ENCODE results near the gene AXL. TPM values are rescaled to one million over a fixed set of nuclear protein-coding genes. Genes with fewer than 3 reads are reported as not detected.

Gene AXL
- total and polyA plus RNA-seq, 2 experiments from 2014 or later: 340 to 421 TPM

GRCh38 chr19:41230067-41230857, 11.2 kb downstream of the AXL start:
- Histone ChIP-seq H3K27me3 (replicated peaks; ENCODE audit: insufficient read depth) (no peaks in the 10 kb centered on the region), H3K79me2 (ENCODE audit: insufficient read depth) (peaks cover 88% of the 10 kb centered on the region), H3K4me2 (ENCODE audit: unreplicated experiment) (no peak overlapping the region), H3K36me3 (ENCODE audit: low read depth) (peaks cover 69% of the 10 kb centered on the region), H3K9me2 (ENCODE audit: insufficient read depth) (no peaks in the 10 kb centered on the region), H3K9me3 (ENCODE audit: low read depth) (no peaks in the 10 kb centered on the region), H3K4me3 (no peak overlapping the region), H2AFZ (no peak overlapping the region), H3K27ac (peak overlapping the region; percentile 22), H3K4me1 (ENCODE audit: insufficient read depth) (peaks cover 22% of the 10 kb centered on the region), H4K20me1 (ENCODE audit: insufficient read depth) (no peaks in the 10 kb centered on the region), H3K9ac (no peak overlapping the region), H3F3A (ENCODE audit: insufficient read depth) (peaks cover 63% of the 10 kb centered on the region)
- WGBS, 2 experiments (ENCODE audit: low coverage in 1 of 2, low lambda C conversion rate in 2 of 2, missing lambda C conversion rate in 2 of 2): 84% methylated on average over 3 of the region's 3 CpGs
- TF ChIP-seq EZH2phosphoT487 (IDR thresholded peaks at IDR 0.05; ENCODE audit: insufficient read depth, low read depth) (no peak), EZH2 (IDR thresholded peaks at IDR 0.05; ENCODE audit: insufficient read depth, poor library complexity, severe bottlenecking) (no peak)
- DNase-seq: no peak
- in situ Hi-C loops (cut with MboI): no loop called here

- TF ChIP-seq EZH2 (IDR thresholded peaks at IDR 0.05; ENCODE audit: insufficient read depth, poor library complexity, severe bottlenecking) (no peak), EZH2phosphoT487 (IDR thresholded peaks at IDR 0.05; ENCODE audit: insufficient read depth, low read depth) (no peak)
- Histone ChIP-seq H3K4me3 (no peak overlapping the region), H3F3A (ENCODE audit: insufficient read depth) (peaks cover 61% of the 10 kb centered on the region), H2AFZ (no peak overlapping the region), H3K9ac (no peak overlapping the region), H3K9me2 (ENCODE audit: insufficient read depth) (no peaks in the 10 kb centered on the region), H3K27me3 (replicated peaks; ENCODE audit: insufficient read depth) (no peaks in the 10 kb centered on the region), H3K79me2 (ENCODE audit: insufficient read depth) (peaks cover 97% of the 10 kb centered on the region), H3K4me1 (ENCODE audit: insufficient read depth) (peaks cover 8% of the 10 kb centered on the region; the same call in 1 of the 2 replicates), H3K27ac (no peak overlapping the region), H3K36me3 (ENCODE audit: low read depth) (peaks cover 78% of the 10 kb centered on the region), H4K20me1 (ENCODE audit: insufficient read depth) (no peaks in the 10 kb centered on the region), H3K4me2 (ENCODE audit: unreplicated experiment) (no peak overlapping the region), H3K9me3 (ENCODE audit: low read depth) (no peaks in the 10 kb centered on the region)
- DNase-seq: no peak
- in situ Hi-C loops (cut with MboI): no loop called here
- 81 to 86% methylated on average over 8 of the region's 8 CpGs for WGBS, 2 experiments (ENCODE audit: low coverage in 1 of 2, low lambda C conversion rate in 2 of 2, missing lambda C conversion rate in 2 of 2)
These were observed 13.7 kb downstream of the AXL start for GRCh38 chr19:41232686-41233085.

- H3K4me2 ChIP-seq (ENCODE audit: unreplicated experiment): no peak overlapping the region
- no peak overlapping the region for H3K4me3 ChIP-seq
- H3K9me3 ChIP-seq (ENCODE audit: low read depth): no peaks in the 10 kb centered on the region
- H3K4me1 ChIP-seq (ENCODE audit: insufficient read depth): peaks cover 8% of the 10 kb centered on the region; the same call in 1 of the 2 replicates
- peaks cover 97% of the 10 kb centered on the region for H3K79me2 ChIP-seq (ENCODE audit: insufficient read depth)
- in situ Hi-C loops (cut with MboI): no loop called here
- H3K27ac ChIP-seq: no peak overlapping the region
- no peaks in the 10 kb centered on the region for H3K27me3 ChIP-seq (replicated peaks; ENCODE audit: insufficient read depth)
- TF ChIP-seq EZH2phosphoT487 (IDR thresholded peaks at IDR 0.05; ENCODE audit: insufficient read depth, low read depth): no peak
- no peak for TF ChIP-seq EZH2 (IDR thresholded peaks at IDR 0.05; ENCODE audit: insufficient read depth, poor library complexity, severe bottlenecking)
- no peak overlapping the region for H3K9ac ChIP-seq
- H4K20me1 ChIP-seq (ENCODE audit: insufficient read depth): no peaks in the 10 kb centered on the region
- no peak for DNase-seq
- H3K9me2 ChIP-seq (ENCODE audit: insufficient read depth): no peaks in the 10 kb centered on the region
- H3K36me3 ChIP-seq (ENCODE audit: low read depth): peaks cover 74% of the 10 kb centered on the region
- WGBS, 2 experiments (ENCODE audit: low coverage in 1 of 2, low lambda C conversion rate in 2 of 2, missing lambda C conversion rate in 2 of 2): 84 to 86% methylated on average over 4 of the region's 4 CpGs
- H2AFZ ChIP-seq: no peak overlapping the region
- peaks cover 52% of the 10 kb centered on the region for H3F3A ChIP-seq (ENCODE audit: insufficient read depth)
These were observed 14.8 kb downstream of the AXL start for GRCh38 chr19:41233748-41234240.

GRCh38 chr19:41234512-41235168, 15.6 kb downstream of the AXL start:
- in situ Hi-C loops (cut with MboI): no loop called here
- Histone ChIP-seq H3K27me3 (replicated peaks; ENCODE audit: insufficient read depth) (no peaks in the 10 kb centered on the region), H2AFZ (no peak overlapping the region), H3K9ac (no peak overlapping the region), H3K4me2 (ENCODE audit: unreplicated experiment) (no peak overlapping the region), H3K9me3 (ENCODE audit: low read depth) (no peaks in the 10 kb centered on the region), H3K4me3 (no peak overlapping the region), H4K20me1 (ENCODE audit: insufficient read depth) (no peaks in the 10 kb centered on the region), H3K79me2 (ENCODE audit: insufficient read depth) (peaks cover 96% of the 10 kb centered on the region), H3K27ac (no peak overlapping the region), H3K9me2 (ENCODE audit: insufficient read depth) (no peaks in the 10 kb centered on the region), H3K4me1 (ENCODE audit: insufficient read depth) (0 out of 2 replicates have a peak, but pooled peaks cover 2% of the 10 kb centered on the region), H3K36me3 (ENCODE audit: low read depth) (peaks cover 72% of the 10 kb centered on the region), H3F3A (ENCODE audit: insufficient read depth) (peaks cover 47% of the 10 kb centered on the region)
- no peak for TF ChIP-seq EZH2phosphoT487 (IDR thresholded peaks at IDR 0.05; ENCODE audit: insufficient read depth, low read depth)
- TF ChIP-seq EZH2 (IDR thresholded peaks at IDR 0.05; ENCODE audit: insufficient read depth, poor library complexity, severe bottlenecking): no peak
- no peak for DNase-seq
- WGBS, 2 experiments (ENCODE audit: low coverage in 1 of 2, low lambda C conversion rate in 2 of 2, missing lambda C conversion rate in 2 of 2): 79 to 84% methylated on average over 8 of the region's 8 CpGs

Data from GM23248 (cell line).